HG02943 (cell line): ENCODE results near the gene CAPN3.

ENCODE experiments used
- ATAC-seq: cut with Tn5 transposase; IDR thresholded peaks from one replicate; pipeline ENCODE4 v1.9.1; 2021; ENCODE audit warnings: mild to moderate bottlenecking, low read depth, moderate library complexity; ENCODE audit not compliant: unreplicated experiment

The CAPN3 gene

DNA sequence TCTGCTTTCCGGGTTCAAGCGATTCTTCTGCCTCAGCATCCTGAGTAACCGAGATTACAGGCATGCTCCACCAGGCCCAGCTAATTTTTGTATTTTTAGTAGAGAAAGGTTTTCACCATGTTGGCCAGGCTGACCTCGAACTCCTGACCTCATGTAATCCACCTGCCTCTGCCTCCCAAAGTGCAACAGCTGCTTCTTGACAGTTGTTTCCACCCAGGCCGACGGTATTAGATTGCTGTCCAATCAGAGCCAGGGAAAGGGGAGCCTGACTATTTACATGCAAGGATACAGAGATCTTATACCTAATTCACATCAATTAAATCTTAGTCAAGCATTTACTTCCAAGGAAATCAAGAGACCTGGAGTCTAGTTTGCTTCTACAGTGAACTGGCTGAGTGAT lies 4.0 kb upstream of the CAPN3 start:
- no peak for ATAC-seq

- no peak for ATAC-seq
Measured at GRCh38 chr15:42356851-42357250, 2.5 kb upstream of the CAPN3 start.

- ATAC-seq = no peak
Measured at GRCh38 chr15:42358141-42358540, 1.2 kb upstream of the CAPN3 start.

- no peak for ATAC-seq
Measured at GRCh38 chr15:42359985-42360384, 684 bp downstream of the CAPN3 start.

GRCh38 chr15:42360535-42361112 lies 1.3 kb downstream of the CAPN3 start:
- ATAC-seq = no peak

- no peak for ATAC-seq
Measured at GRCh38 chr15:42363487-42363886, 4.2 kb downstream of the CAPN3 start.

DNA sequence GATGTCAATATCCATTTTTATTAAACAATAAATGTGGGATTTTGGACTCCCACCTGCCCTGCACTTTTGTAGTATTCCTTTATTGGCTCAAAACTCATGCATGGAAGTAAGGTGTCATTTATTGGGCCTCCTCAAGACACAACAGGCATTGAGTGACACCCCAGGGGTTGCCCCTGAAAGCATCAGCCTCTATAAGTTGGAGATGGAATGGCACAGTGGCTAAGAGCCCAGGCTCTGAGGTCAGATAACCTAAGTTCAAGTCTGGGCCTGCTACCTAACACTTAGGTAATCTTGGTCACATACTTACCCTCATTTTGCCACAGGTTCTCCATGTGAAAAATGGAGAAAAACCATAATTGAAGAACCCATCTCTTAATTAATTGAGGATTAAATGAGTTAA lies 4.6 kb downstream of the CAPN3 start:
- no peak for ATAC-seq

- no peak for ATAC-seq
Measured at GRCh38 chr15:42364529-42364928, 5.2 kb downstream of the CAPN3 start.

DNA sequence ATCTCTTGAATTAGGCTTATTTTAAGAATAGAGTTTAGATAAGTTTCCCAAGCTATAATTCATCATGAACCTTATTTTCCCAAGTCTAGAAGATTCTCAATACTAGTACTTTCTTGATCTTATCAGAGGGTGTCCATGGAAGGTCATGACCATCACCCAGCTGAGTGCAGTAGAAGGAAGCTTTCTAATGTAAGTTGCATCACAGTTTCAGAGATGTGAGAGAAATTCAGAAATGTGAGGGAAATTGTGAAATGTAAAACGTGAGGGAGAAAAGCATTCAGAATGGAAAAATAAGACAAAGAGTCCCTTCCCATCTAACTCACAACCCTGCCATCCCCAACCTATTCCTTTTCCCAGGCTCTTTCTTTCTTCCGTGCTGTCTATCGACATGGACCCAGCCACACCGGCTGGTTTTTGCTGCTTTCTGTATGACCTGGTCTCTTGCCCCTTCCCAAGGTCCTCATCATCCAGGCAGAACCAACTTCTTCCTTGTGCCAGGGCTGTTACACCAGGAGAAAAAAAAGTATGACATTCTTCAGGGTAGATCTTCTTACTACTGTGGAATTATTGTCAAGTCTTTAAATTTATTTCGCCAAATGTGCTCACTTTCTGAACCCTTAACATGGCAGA lies 6.7 kb downstream of the CAPN3 start:
- no peak for ATAC-seq

DNA sequence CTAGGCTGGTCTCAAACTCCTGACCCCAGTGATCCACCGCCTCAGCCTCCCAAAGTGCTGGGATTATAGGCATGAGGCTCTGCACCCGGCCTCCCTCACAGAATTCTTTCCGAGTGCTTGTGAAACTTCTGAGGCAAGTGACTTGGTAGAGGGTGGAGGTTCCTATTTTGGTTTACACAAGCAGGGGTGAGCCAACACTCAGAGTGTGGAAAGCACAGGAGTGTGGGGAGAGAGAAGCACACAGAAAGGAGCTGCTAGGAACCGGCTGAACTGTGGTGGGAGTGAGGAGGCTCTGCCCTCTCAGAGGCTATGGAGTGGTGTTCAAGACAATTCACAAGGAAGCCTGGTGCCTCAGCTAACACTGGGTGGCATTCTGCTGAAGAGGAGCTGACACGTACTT lies 7.7 kb downstream of the CAPN3 start:
- no peak for ATAC-seq

GRCh38 chr15:42368096-42368495 lies 8.8 kb downstream of the CAPN3 start:
- no peak for ATAC-seq

DNA sequence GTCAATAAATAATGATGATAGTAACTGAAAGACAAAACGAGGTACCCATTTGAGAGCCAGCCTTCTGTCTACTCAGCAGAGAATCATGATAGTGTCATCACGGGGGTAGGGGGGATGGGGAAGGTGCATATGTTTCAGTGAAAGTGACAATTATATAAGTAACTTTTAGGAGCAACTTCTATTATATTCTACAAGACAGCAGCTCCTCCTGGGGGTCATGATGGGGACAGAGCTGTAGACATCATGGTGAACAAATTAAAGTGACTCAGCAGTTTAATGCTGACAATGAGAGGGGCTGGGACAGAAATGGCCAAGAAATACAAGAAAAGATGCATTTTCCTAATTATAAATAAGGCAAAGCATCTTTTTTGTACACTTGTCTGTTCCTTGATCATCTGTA lies 11.8 kb downstream of the CAPN3 start:
- ATAC-seq = no peak

DNA sequence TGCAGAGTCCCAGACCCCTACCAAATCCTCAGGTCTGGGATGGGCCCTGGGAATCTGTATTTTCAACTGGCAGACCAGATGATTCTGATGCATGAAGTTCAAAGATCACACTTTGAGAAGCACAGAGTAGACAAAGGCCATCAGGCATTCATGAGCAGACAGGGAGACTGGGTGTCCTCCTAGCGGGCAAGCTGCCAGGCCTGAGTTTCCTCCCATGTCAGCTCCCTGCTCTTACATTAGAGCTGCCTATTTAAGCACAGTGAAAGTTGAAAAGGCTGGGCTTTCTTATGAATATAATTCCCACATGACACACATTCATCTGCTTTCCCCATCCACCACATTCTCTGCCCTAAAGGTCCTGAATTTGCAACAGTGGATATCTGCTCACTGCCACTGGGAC lies 14.0 kb downstream of the CAPN3 start:
- ATAC-seq = no peak

DNA sequence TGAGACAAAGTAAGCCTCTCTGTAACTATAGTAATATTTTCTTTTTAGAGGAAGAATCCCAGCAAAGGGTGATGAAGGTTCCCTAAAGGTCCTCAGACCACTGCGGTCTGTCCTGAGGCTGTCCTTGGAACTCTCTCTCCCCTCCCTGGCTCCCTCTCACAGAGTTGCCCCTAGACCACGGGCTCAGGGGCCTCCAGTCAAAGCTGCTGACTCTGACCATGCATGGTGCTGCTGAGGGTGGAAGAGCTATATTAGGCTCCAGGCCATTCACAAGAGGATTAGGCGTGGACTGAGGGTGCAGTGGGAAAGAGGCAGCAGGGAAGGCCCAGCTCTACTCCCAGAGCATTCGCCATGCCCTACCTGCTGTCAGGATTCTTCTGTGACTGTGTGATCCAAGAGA lies 14.6 kb downstream of the CAPN3 start:
- ATAC-seq = no peak

DNA sequence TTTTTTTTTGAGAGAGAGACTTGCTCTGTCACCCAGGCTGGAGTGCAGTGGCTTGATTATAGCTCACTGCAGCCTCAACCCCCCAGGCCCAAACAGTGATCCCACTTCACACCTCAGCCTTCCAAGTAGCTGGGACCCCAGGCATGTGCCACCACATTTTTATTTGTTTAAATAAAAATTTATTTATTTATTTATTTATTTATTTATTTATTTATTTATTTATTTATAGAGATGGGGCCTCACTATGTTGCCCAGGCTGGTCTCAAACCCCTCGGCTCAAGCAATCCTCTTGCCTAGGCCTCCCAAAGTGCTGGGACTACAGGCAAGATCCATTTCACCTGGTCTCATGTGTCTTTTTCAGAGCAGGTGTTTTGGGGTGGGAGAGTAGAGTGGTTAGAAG lies 15.5 kb downstream of the CAPN3 start:
- ATAC-seq = no peak

DNA sequence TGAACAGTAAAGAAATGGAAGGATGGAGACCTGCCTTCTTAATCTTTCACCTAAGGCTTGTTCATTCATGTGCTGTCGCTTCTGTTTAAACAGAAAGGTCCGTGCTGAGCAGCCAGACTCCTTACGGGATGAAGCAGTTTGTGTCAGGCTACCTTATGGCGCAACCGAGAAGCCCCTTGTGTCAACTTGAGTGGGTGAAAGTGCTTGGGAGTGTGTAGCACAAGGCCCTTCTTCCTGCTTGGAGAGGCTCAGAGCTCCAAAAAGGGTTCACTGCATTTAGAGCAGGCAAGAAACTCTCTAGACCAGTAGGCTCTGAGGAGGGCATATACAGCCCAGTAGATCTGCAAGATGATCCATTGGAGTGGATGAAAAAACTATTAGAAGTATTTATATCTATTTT lies 16.0 kb downstream of the CAPN3 start:
- no peak for ATAC-seq

GRCh38 chr15:42375941-42376340 lies 16.6 kb downstream of the CAPN3 start:
- ATAC-seq = no peak

- ATAC-seq = no peak
Measured at GRCh38 chr15:42378011-42378410, 18.7 kb downstream of the CAPN3 start.

- no peak for ATAC-seq
Measured at GRCh38 chr15:42384597-42384996, 25.3 kb downstream of the CAPN3 start.

- no peak for ATAC-seq
Measured at GRCh38 chr15:42385206-42385979, 26.1 kb downstream of the CAPN3 start.

DNA sequence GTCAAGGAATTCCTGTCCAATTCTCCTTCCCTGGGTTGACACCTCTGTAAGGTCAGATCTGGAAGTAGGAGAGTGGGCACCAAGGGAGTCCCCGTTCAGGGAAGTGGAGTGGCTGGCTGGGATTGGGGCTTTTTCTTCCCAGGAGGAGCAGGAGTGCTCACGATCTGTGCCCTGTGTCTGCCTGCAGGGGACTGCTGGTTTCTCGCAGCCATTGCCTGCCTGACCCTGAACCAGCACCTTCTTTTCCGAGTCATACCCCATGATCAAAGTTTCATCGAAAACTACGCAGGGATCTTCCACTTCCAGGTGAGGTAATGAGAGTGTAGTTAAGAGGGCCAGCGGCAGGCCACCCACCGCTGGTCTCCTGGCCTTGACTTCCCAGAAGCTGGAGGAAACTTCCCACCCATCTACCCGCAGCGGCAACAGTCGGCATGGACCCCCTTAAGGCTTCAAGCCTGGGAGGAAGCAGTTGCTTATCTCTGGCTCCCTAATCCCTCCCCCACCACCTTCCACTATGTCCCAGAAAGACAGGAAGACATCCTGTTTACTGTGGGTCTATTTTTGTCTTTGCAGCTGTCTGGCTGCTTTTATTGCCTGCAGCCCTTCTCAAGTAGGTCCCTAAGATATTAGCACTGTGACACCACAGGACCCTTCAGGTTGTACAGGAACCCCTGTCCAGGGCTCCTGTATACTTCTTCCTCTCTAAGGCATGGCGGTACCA lies 26.8 kb downstream of the CAPN3 start:
- no peak for ATAC-seq
